Sigmoid colon (tissue), 7 donors: ENCODE results near the gene ASH1L. TPM values are rescaled to one million over a fixed set of nuclear protein-coding genes. Genes with fewer than 3 reads are reported as not detected.

ENCODE experiments used
- DNase-seq: peaks from one replicate; pipeline ENCODE4 v3.0.0-alpha.2; 2019
- H3K27ac ChIP-seq, 4 donors: fragments of 200-600 bp; sonication (generic); one replicate each; pipeline ENCODE4 v1.5.1; 2016 to 2019; ENCODE audit warnings: mild to moderate bottlenecking in 1 of 4
- H3K27me3 ChIP-seq, 3 donors: fragments of 200-600 bp; sonication (generic); one replicate each; pipeline ENCODE4 v1.5.1; 2019; ENCODE audit warnings: mild to moderate bottlenecking in 1 of 3
- H3K36me3 ChIP-seq, 4 donors: fragments of 200-600 bp; sonication (generic); one replicate each; pipeline ENCODE4 v1.5.1; 2016 to 2019
- H3K4me1 ChIP-seq, 4 donors: fragments of 200-600 bp; sonication (generic); one replicate each; pipeline ENCODE4 v1.5.1; 2017 to 2019
- H3K4me3 ChIP-seq, 4 donors: fragments of 200-600 bp; sonication (generic); one replicate each; pipeline ENCODE4 v1.5.1; 2017 to 2019; ENCODE audit warnings: mild to moderate bottlenecking in 2 of 4, moderate library complexity in 1 of 4
- H3K9me3 ChIP-seq, 4 donors: fragments of 200-600 bp in 3 of 4; sonication (generic) in 3 of 4; one replicate each; pipeline versions ENCODE4 v1.5.1 to v1.6.1; 2013 to 2019
- CTCF ChIP-seq, 4 experiments: fragments of 450-650 bp in 3 of 4; fragments of 200-600 bp in 1 of 4; IDR thresholded peaks; one replicate each; pipeline ENCODE4 v1.5.1; 2016 to 2019; ENCODE audit warnings: antibody characterized with exemption in 4 of 4, mild to moderate bottlenecking in 3 of 4, moderate library complexity in 2 of 4
- EP300 ChIP-seq, 4 donors: sonication (generic); formaldehyde crosslinking; IDR thresholded peaks; one replicate each; pipeline ENCODE4 v1.6.1; 2017; ENCODE audit warnings: antibody characterized with exemption in 4 of 4
- POLR2A ChIP-seq, 2 donors: fragments of 450-650 bp; IDR thresholded peaks; one replicate each; pipeline ENCODE4 v1.6.1; 2016; ENCODE audit warnings: antibody characterized with exemption in 2 of 2, mild to moderate bottlenecking in 2 of 2, moderate library complexity in 2 of 2
- POLR2AphosphoS5 ChIP-seq, 4 donors: sonication (generic); formaldehyde crosslinking; IDR thresholded peaks; one replicate each; pipeline ENCODE4 v1.6.1; 2017; ENCODE audit warnings: antibody characterized with exemption in 4 of 4
- WGBS, 2 donors: extraction: QIAGEN DNeasy Blood & Tissue Kit; methylation state at CpG; one replicate each; pipeline ENCODE4 v1.1.7; 2013; 5-methylcytosine and 5-hydroxymethylcytosine counted together
- intact Hi-C: fragments of 100-400 bp; cut with DNase I; formaldehyde crosslinking; loops from one replicate; pipeline ENCODE4 v1.15.1; 2023
- polyA plus RNA-seq, 3 donors: library from polyadenylated mRNA; stranded (reverse); fragments of 200-250 nt; gene quantifications; one replicate each; pipeline ENCODE4 v1.2.3, GENCODE V29; 2013
- total RNA-seq, 4 donors: library from RNA; depleted of rRNA; stranded (reverse); fragments of >200 nt; gene quantifications; one replicate each; pipeline ENCODE4 v1.1.0, GENCODE V29; 2016
- donor health status: healthy with polysubstance abuse.
- donor health status: Bipolar disorder and iron deficiency.
- donor health status: healthy.

Gene ASH1L
- total and polyA plus RNA-seq, 7 donors: 4.2 to 70.6 (median 62.4) TPM

- H3K27ac ChIP-seq: no peak within 1 kb of the TSS
- H3K9me3 ChIP-seq: no peaks in the 10 kb centered on the region
- H3K36me3 ChIP-seq: no peaks in the 10 kb centered on the region
- H3K4me3 ChIP-seq: no peak within 1 kb of the TSS
- 94 to 96% methylated on average over 5 of the region's 5 CpGs for WGBS, 2 donors
- H3K27me3 ChIP-seq: peaks cover 0 to 13% (median 0%) of the 10 kb centered on the region in 3 donors
- intact Hi-C loops: no loop called here
- DNase-seq: no peak
- TF ChIP-seq EP300 (IDR thresholded peaks at IDR 0.05) (no peak), POLR2AphosphoS5 (IDR thresholded peaks at IDR 0.05) (no peak), POLR2A (IDR thresholded peaks at IDR 0.05) (no peak), CTCF (IDR thresholded peaks at IDR 0.05) (no peak)
- H3K4me1 ChIP-seq: no peaks in the 10 kb centered on the region
Observed at GRCh38 chr1:155301342-155301841, 261.2 kb downstream of the ASH1L start, which contains the start of gene PKLR. PKLR (minus strand) TSS chr1:155301438; CDS start chr1:155301395, 43 bp downstream.

DNA sequence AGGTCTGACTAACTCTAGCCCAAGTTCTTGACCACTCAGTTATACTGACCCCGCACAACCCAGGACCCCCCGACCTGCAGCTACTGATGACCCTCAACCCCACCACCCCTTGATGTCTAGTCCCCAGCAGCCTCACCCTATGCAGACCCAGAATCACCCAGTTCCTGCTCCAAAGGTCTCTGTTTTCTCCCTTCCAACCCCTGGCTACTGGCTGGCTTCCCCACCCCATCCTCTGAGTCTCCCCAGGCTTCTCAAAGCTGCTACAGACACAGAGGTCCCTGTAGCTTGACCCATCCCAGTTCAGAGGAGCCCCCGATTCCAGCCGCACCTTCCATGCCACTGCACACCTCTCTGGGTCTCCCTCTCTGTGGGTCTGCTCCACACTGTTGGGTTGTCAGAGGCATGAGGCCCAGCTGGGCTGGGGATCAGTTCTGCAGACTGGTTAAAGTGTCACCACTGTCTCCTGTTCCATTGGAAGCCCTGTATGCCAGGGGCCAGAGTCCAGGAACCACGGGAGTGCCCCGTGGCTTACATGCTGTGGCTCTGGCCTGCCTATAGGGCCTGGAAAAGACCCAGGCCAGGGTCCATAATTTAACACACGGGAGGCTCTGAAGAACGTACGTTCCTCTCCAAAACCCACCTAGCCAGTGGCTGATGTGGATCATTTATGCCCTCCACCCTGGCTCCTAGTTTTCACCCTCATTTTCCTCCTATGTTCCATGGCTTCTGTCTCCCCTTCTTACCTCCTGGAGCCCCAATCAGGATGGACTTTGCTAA lies 261.9 kb downstream of the ASH1L start:
- Histone ChIP-seq H3K9me3 (no peaks in the 10 kb centered on the region), H3K4me1 (no peaks in the 10 kb centered on the region), H3K36me3 (no peaks in the 10 kb centered on the region), H3K27ac (no peak overlapping the region), H3K4me3 (no peak overlapping the region), H3K27me3 (peaks cover 6 to 19% (median 6%) of the 10 kb centered on the region in 3 donors)
- TF ChIP-seq EP300 (IDR thresholded peaks at IDR 0.05) (no peak), POLR2AphosphoS5 (IDR thresholded peaks at IDR 0.05) (no peak)
- intact Hi-C loops: no loop called here
- WGBS, 2 donors: 54 to 83% methylated on average over 9 of the region's 9 CpGs
- no peak for DNase-seq

- no peak overlapping the region for H3K4me3 ChIP-seq
- DNase-seq: no peak
- H3K9me3 ChIP-seq: no peaks in the 10 kb centered on the region
- TF ChIP-seq EP300 (IDR thresholded peaks at IDR 0.05): no peak
- no peak for TF ChIP-seq CTCF (IDR thresholded peaks at IDR 0.05)
- no peak for TF ChIP-seq POLR2A (IDR thresholded peaks at IDR 0.05)
- TF ChIP-seq POLR2AphosphoS5 (IDR thresholded peaks at IDR 0.05): no peak
- H3K36me3 ChIP-seq: no peaks in the 10 kb centered on the region
- no peak overlapping the region for H3K27ac ChIP-seq
- 92 to 93% methylated on average over 8 of the region's 8 CpGs for WGBS, 2 donors
- peaks cover 0 to 5% (median 4%) of the 10 kb centered on the region in 4 donors for H3K4me1 ChIP-seq
- intact Hi-C loops: no loop called here
- H3K27me3 ChIP-seq: peaks cover 10 to 26% (median 14%) of the 10 kb centered on the region in 3 donors
Observed at GRCh38 chr1:155300024-155300423, 262.6 kb downstream of the ASH1L start.

GRCh38 chr1:155297384-155297783 lies 265.2 kb downstream of the ASH1L start:
- Histone ChIP-seq H3K4me3 (no peak overlapping the region), H3K36me3 (no peaks in the 10 kb centered on the region), H3K27ac (no peak overlapping the region), H3K27me3 (peaks cover 10 to 42% (median 20%) of the 10 kb centered on the region in 3 donors), H3K4me1 (peaks cover 0 to 7% (median 6%) of the 10 kb centered on the region in 4 donors), H3K9me3 (no peaks in the 10 kb centered on the region)
- intact Hi-C loops: no loop called here
- DNase-seq: no peak
- WGBS, 2 donors: 74 to 91% methylated on average over 7 of the region's 7 CpGs
- no peak for TF ChIP-seq POLR2AphosphoS5 (IDR thresholded peaks at IDR 0.05)
- TF ChIP-seq CTCF (IDR thresholded peaks at IDR 0.05): no peak
- TF ChIP-seq POLR2A (IDR thresholded peaks at IDR 0.05): no peak

DNA sequence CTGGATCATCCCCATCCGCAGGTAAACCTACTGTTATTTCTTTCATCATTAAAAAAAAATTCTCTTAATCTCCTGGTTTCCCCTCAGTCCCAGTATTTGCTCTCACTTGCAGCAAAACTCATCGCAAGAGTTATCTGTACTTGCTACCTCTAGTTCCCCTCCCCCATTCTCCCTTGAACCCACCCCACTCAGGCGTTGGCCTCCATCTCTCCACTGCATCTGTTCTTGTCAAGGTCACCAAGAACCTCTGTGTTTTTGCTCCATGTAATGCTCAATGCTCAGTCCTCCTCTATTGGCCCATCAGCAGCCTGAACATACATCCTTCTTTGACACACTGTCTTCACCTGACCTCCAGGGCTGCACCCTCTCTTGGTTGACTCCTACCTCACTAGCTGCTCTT lies 265.9 kb downstream of the ASH1L start:
- no peak for DNase-seq
- H3K36me3 ChIP-seq: no peaks in the 10 kb centered on the region
- H3K27me3 ChIP-seq: peaks cover 10 to 42% (median 20%) of the 10 kb centered on the region in 3 donors
- peaks cover 0 to 7% (median 6%) of the 10 kb centered on the region in 4 donors for H3K4me1 ChIP-seq
- intact Hi-C loops: no loop called here
- no peak overlapping the region for H3K4me3 ChIP-seq
- no peak overlapping the region for H3K27ac ChIP-seq
- no peak for TF ChIP-seq CTCF (IDR thresholded peaks at IDR 0.05)
- TF ChIP-seq EP300 (IDR thresholded peaks at IDR 0.05): no peak
- TF ChIP-seq POLR2A (IDR thresholded peaks at IDR 0.05): no peak
- no peak for TF ChIP-seq POLR2AphosphoS5 (IDR thresholded peaks at IDR 0.05)
- no peaks in the 10 kb centered on the region for H3K9me3 ChIP-seq
- WGBS, 2 donors: 67 to 86% methylated on average over 3 of the region's 3 CpGs
